HEK293 (cell line): Measurements from ENCODE around the gene PTPRN.
A peak's percentile ranks its signal among the peaks of the same experiment; 100 is the strongest.

Source experiments
- BCL11B ChIP-seq: fragments of 450-650 bp; formaldehyde crosslinking; IDR thresholded peaks from 2 replicates; pipeline ENCODE4 v1.5.1; 2016; ENCODE audit warnings: low read depth, missing biosample characterization, missing genetic modification characterization
- HOXD13 ChIP-seq: sonication (generic); formaldehyde crosslinking; IDR thresholded peaks from 2 replicates; pipeline ENCODE4 v1.8.0; 2022; ENCODE audit warnings: missing genetic modification reagents, borderline replicate concordance
- PRDM10 ChIP-seq: fragments of 450-650 bp; formaldehyde crosslinking; IDR thresholded peaks from 2 replicates; pipeline ENCODE4 v1.5.1; 2016; ENCODE audit warnings: missing biosample characterization, missing genetic modification characterization
- REST ChIP-seq: fragments of 450-650 bp; formaldehyde crosslinking; IDR thresholded peaks from 2 replicates; pipeline ENCODE4 v1.5.1; 2016; ENCODE audit warnings: missing biosample characterization, missing genetic modification characterization
- SP2 ChIP-seq: fragments of 450-650 bp; formaldehyde crosslinking; IDR thresholded peaks from 2 replicates; pipeline ENCODE4 v1.5.1; 2016; ENCODE audit warnings: missing biosample characterization, missing genetic modification characterization
- TSHZ1 ChIP-seq: fragments of 450-650 bp; formaldehyde crosslinking; IDR thresholded peaks from 2 replicates; pipeline ENCODE4 v1.5.1; 2016; ENCODE audit warnings: missing biosample characterization, missing genetic modification characterization, borderline replicate concordance
- ZBTB1 ChIP-seq: fragments of 450-650 bp; formaldehyde crosslinking; IDR thresholded peaks from 2 replicates; pipeline ENCODE4 v1.5.1; 2016; ENCODE audit warnings: missing biosample characterization, missing genetic modification characterization
- ZBTB11 ChIP-seq: fragments of 450-650 bp; formaldehyde crosslinking; conservative IDR thresholded peaks from 2 replicates; pipeline ENCODE4 v1.5.1; 2016; ENCODE audit warnings: low read depth, missing biosample characterization, missing genetic modification characterization
- ZBTB49 ChIP-seq: fragments of 450-650 bp; formaldehyde crosslinking; IDR thresholded peaks from 2 replicates; pipeline ENCODE4 v1.5.1; 2016; ENCODE audit warnings: missing biosample characterization, missing genetic modification characterization, low read depth
- ZBTB8A ChIP-seq: fragments of 450-650 bp; formaldehyde crosslinking; IDR thresholded peaks from 2 replicates; pipeline ENCODE4 v1.5.1; 2016; ENCODE audit warnings: missing biosample characterization, missing genetic modification characterization
- ZFHX2 ChIP-seq: fragments of 450-650 bp; formaldehyde crosslinking; conservative IDR thresholded peaks from 2 replicates; pipeline ENCODE4 v1.5.1; 2016; ENCODE audit warnings: missing biosample characterization, missing genetic modification characterization
- ZNF202 ChIP-seq: fragments of 450-650 bp; formaldehyde crosslinking; IDR thresholded peaks from 2 replicates; pipeline ENCODE4 v1.5.1; 2016; ENCODE audit warnings: missing biosample characterization, missing genetic modification characterization, borderline replicate concordance
- ZNF341 ChIP-seq: fragments of 450-650 bp; formaldehyde crosslinking; IDR thresholded peaks from 2 replicates; pipeline ENCODE4; 2016; ENCODE audit warnings: low read depth, missing biosample characterization, missing genetic modification characterization
- ZNF350 ChIP-seq: fragments of 450-650 bp; formaldehyde crosslinking; IDR thresholded peaks from 2 replicates; pipeline ENCODE4 v1.5.0; 2017; ENCODE audit warnings: missing biosample characterization, mild to moderate bottlenecking, missing genetic modification characterization
- ZNF394 ChIP-seq: fragments of 450-650 bp; formaldehyde crosslinking; IDR thresholded peaks from 2 replicates; pipeline ENCODE4 v1.5.1; 2016; ENCODE audit warnings: missing biosample characterization, missing genetic modification characterization, mild to moderate bottlenecking, moderate library complexity, borderline replicate concordance
- ZNF488 ChIP-seq: fragments of 450-650 bp; formaldehyde crosslinking; IDR thresholded peaks from 2 replicates; pipeline ENCODE4 v1.5.1; 2016; ENCODE audit warnings: missing biosample characterization, missing genetic modification characterization
- ZNF529 ChIP-seq: fragments of 450-650 bp; formaldehyde crosslinking; IDR thresholded peaks from 2 replicates; pipeline ENCODE4 v1.5.1; 2017; ENCODE audit warnings: missing genetic modification characterization, missing biosample characterization; ENCODE audit not compliant: insufficient replicate concordance
- ZNF548 ChIP-seq: fragments of 450-650 bp; formaldehyde crosslinking; IDR thresholded peaks from 2 replicates; pipeline ENCODE4 v1.5.1; 2016; ENCODE audit warnings: missing biosample characterization, missing genetic modification characterization
- ZNF626 ChIP-seq: fragments of 450-650 bp; sonication (Bioruptor Pico); formaldehyde crosslinking; IDR thresholded peaks from 2 replicates; pipeline ENCODE4 v1.5.1; 2018; ENCODE audit warnings: missing biosample characterization, missing genetic modification characterization, inconsistent platforms
- ZNF629 ChIP-seq: fragments of 450-650 bp; formaldehyde crosslinking; IDR thresholded peaks from 2 replicates; pipeline ENCODE4 v1.5.1; 2017; ENCODE audit warnings: missing biosample characterization, missing genetic modification characterization
- ZNF670 ChIP-seq: fragments of 450-650 bp; formaldehyde crosslinking; IDR thresholded peaks from 2 replicates; pipeline ENCODE4 v1.5.1; 2016; ENCODE audit warnings: missing biosample characterization, missing genetic modification characterization, low read depth

The PTPRN gene

GRCh38 chr2:219254590-219255201 lies 54.5 kb downstream of the PTPRN start (continued):
- TF ChIP-seq TSHZ1 (tag by site-specific recombination), result no peak
- TF ChIP-seq ZFHX2 (tag by site-specific recombination), result 0 out of 2 replicates have a peak, but pooled peaks have one; percentile 1
- TF ChIP-seq ZNF670, result no peak
- TF ChIP-seq ZNF529 (tag by site-specific recombination), result no peak
- TF ChIP-seq ZNF394, result no peak
- no peak for TF ChIP-seq BCL11B (tag by site-specific recombination)
- no peak for TF ChIP-seq ZNF341 (tag by site-specific recombination)
- TF ChIP-seq ZBTB11 (tag by site-specific recombination), result no peak
- TF ChIP-seq ZNF488 (tag by site-specific recombination), result no peak
- TF ChIP-seq ZBTB1 (tag by site-specific recombination), result no peak
- no peak for TF ChIP-seq ZNF350 (tag by site-specific recombination)
- peak; percentile 39; the same call in 1 of the 2 replicates for TF ChIP-seq PRDM10 (tag by site-specific recombination)
- TF ChIP-seq ZNF548 (tag by site-specific recombination), result no peak
- no peak for TF ChIP-seq ZNF202
- TF ChIP-seq ZNF629 (tag by site-specific recombination), result peak; percentile 43
- TF ChIP-seq HOXD13 (CRISPR knock-in tag), result no peak
- no peak for TF ChIP-seq ZBTB49 (tag by site-specific recombination)
- TF ChIP-seq ZBTB8A, result no peak
- no peak for TF ChIP-seq REST (tag by site-specific recombination)
- TF ChIP-seq SP2 (tag by site-specific recombination), result no peak
- no peak for TF ChIP-seq ZNF626 (tag by site-specific recombination)
